GM18508 (cell line): ENCODE results near the gene LSS.

Source experiments
- ATAC-seq: cut with Tn5 transposase; IDR thresholded peaks from one replicate; pipeline ENCODE4 v1.9.1; 2021; ENCODE audit warnings: moderate number of reproducible peaks; ENCODE audit not compliant: insufficient read depth, unreplicated experiment

The LSS gene

GRCh38 chr21:46228345-46229051 is at the start of gene LSS:
TSS of gene LSS (minus strand) at chr21:46228774. CDS start at chr21:46228745, 29 bp downstream.
- no peak for ATAC-seq

GRCh38 chr21:46274797-46275390 is 46.3 kb upstream of the LSS start:
- ATAC-seq: no peak

- ATAC-seq: no peak
Measured at GRCh38 chr21:46273341-46273740, 44.8 kb upstream of the LSS start.

- no peak for ATAC-seq
Measured at GRCh38 chr21:46269466-46269865, 40.9 kb upstream of the LSS start.

GRCh38 chr21:46268371-46268770 is 39.8 kb upstream of the LSS start:
- no peak for ATAC-seq

- ATAC-seq: no peak
Measured at GRCh38 chr21:46266946-46267345, 38.4 kb upstream of the LSS start.

- no peak for ATAC-seq
Measured at GRCh38 chr21:46265736-46266525, 37.4 kb upstream of the LSS start.

- no peak for ATAC-seq
Measured at GRCh38 chr21:46264690-46265144, 36.1 kb upstream of the LSS start.

- no peak for ATAC-seq
Measured at GRCh38 chr21:46264046-46264689, 35.6 kb upstream of the LSS start.

- ATAC-seq: no peak
Measured at GRCh38 chr21:46256501-46256994, 28.0 kb upstream of the LSS start.

GRCh38 chr21:46255758-46256337 is 27.3 kb upstream of the LSS start:
- ATAC-seq: no peak

- ATAC-seq: no peak
Measured at GRCh38 chr21:46255166-46255565, 26.6 kb upstream of the LSS start.

- ATAC-seq: no peak
Measured at GRCh38 chr21:46254208-46254975, 25.8 kb upstream of the LSS start.

GRCh38 chr21:46253610-46254124 is 25.1 kb upstream of the LSS start:
- ATAC-seq: no peak

- no peak for ATAC-seq
Measured at GRCh38 chr21:46252840-46253239, 24.3 kb upstream of the LSS start.

GRCh38 chr21:46250146-46250725 is 21.7 kb upstream of the LSS start:
- no peak for ATAC-seq

GRCh38 chr21:46248827-46249226 is 20.3 kb upstream of the LSS start:
- ATAC-seq: no peak

- ATAC-seq: no peak
Measured at GRCh38 chr21:46248422-46248782, 19.8 kb upstream of the LSS start.
